Calu3 (cell line): ENCODE results near the gene PSMB3. TPM values are rescaled to one million over a fixed set of nuclear protein-coding genes. Genes with fewer than 3 reads are reported as not detected.

Source experiments
- BruUV-seq: library from RNA; stranded (reverse); fragments of 400-500 nt; replicated peaks from 2 replicates; lab custom pipeline; 2021; lab: Mats Ljungman, UMichigan
- CTCF ChIA-PET: fragments of 300-600 bp; sonication (Branson Sonifier 250); formaldehyde crosslinking; loops from one replicate; lab custom pipeline; 2022; ENCODE audit warnings: antibody characterized with exemption; lab: Charles Lee
- DNase-seq: peaks from one replicate; pipeline ENCODE4 v3.0.0; 2022
- H3K27ac Mint-ChIP-seq: one replicate; pipeline ENCODE4 v1.8.0; 2022; ENCODE audit warnings: mixed read lengths; ENCODE audit not compliant: unreplicated experiment
- H3K27me3 Mint-ChIP-seq: one replicate; pipeline ENCODE4 v1.8.0; 2022; ENCODE audit warnings: mixed read lengths; ENCODE audit not compliant: unreplicated experiment
- H3K36me3 Mint-ChIP-seq: one replicate; pipeline ENCODE4 v1.8.0; 2022; ENCODE audit warnings: mild to moderate bottlenecking, moderate library complexity, mixed read lengths; ENCODE audit not compliant: insufficient read depth, unreplicated experiment
- H3K4me1 Mint-ChIP-seq: one replicate; pipeline ENCODE4 v1.8.0; 2022; ENCODE audit warnings: mild to moderate bottlenecking, low read depth, mixed read lengths; ENCODE audit not compliant: unreplicated experiment
- H3K4me3 Mint-ChIP-seq: one replicate; pipeline ENCODE4 v1.8.0; 2022; ENCODE audit warnings: mild to moderate bottlenecking, low read depth, moderate library complexity, mixed read lengths; ENCODE audit not compliant: unreplicated experiment
- H3K9me3 Mint-ChIP-seq: one replicate; pipeline ENCODE4 v1.8.0; 2022; ENCODE audit warnings: low read depth, mixed read lengths; ENCODE audit not compliant: unreplicated experiment
- intact Hi-C: fragments of 100-400 bp; cut with micrococcal nuclease; formaldehyde crosslinking; loops from one replicate; pipeline ENCODE4 v1.10.0; 2022; ENCODE audit not compliant: unreplicated experiment
- microRNA-seq: library from miRNA; unstranded; fragments of <30 nt; microRNA quantifications from one replicate; pipeline ENCODE4 v1.2.0, GENCODE V29; 2022
- total RNA-seq: library from RNA; stranded (reverse); gene quantifications from 2 replicates; pipeline ENCODE4 v1.2.3, GENCODE V29; 2022
- TF ChIP-seq, protein P1 (sequence below): fragments of 200-600 bp; IDR thresholded peaks from one replicate; pipeline ENCODE4 v1.8.0; 2022; ENCODE audit warnings: antibody characterized with exemption; ENCODE audit not compliant: unreplicated experiment

PSMB3 gene
- total RNA-seq, 1 experiment from 2014 or later: 935 TPM

DNA sequence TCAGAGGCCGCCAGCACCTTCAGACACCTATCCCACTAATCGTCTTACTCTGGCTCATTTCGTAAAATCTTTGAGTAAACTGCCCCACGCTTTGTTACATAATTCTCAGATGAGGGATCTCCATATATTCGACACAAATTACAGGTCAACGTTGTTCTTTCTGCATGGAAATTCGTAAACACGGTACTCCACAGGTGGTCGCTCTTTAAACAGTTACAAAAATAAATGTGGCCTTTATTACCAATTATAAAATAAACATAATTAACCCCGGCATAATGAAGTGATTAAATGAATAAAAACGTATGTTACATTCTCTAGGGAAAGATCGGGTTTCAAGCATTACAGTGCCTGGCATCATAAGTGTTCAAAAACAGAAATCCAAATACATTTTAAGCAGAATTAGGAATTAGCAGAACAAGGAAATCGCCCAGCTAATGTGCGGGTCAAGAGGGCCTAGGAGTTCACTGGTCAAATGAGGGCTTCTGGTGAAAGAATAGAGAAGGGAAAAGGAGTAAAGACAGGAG is 47.8 kb downstream of the PSMB3 start:
- Mint-ChIP-seq H3K4me3 (peak overlapping the region; percentile 83), H3K36me3 (peaks cover 88% of the 10 kb centered on the region), H3K27ac (peak overlapping the region; percentile 78), H3K9me3 (no peaks in the 10 kb centered on the region), H3K4me1 (peaks cover 39% of the 10 kb centered on the region), H3K27me3 (no peaks in the 10 kb centered on the region)
- TF ChIP-seq, protein P1, sequence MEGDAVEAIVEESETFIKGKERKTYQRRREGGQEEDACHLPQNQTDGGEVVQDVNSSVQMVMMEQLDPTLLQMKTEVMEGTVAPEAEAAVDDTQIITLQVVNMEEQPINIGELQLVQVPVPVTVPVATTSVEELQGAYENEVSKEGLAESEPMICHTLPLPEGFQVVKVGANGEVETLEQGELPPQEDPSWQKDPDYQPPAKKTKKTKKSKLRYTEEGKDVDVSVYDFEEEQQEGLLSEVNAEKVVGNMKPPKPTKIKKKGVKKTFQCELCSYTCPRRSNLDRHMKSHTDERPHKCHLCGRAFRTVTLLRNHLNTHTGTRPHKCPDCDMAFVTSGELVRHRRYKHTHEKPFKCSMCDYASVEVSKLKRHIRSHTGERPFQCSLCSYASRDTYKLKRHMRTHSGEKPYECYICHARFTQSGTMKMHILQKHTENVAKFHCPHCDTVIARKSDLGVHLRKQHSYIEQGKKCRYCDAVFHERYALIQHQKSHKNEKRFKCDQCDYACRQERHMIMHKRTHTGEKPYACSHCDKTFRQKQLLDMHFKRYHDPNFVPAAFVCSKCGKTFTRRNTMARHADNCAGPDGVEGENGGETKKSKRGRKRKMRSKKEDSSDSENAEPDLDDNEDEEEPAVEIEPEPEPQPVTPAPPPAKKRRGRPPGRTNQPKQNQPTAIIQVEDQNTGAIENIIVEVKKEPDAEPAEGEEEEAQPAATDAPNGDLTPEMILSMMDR: no peak
- TSS peak; percentile 85 for BruUV-seq
- CTCF ChIA-PET: interaction anchor here (0.6 to 1.0 kb wide), 3 partner anchors 23 to 320 kb away, joined by 3 to 5 read pairs (median 4); no protein-coding TSS in a partner anchor
- DNase-seq: no peak
- intact Hi-C loops: loop anchor here (5.0 kb wide), 1 partner anchor 352 kb away; the partner anchor contains the start of gene PLXDC1

DNA sequence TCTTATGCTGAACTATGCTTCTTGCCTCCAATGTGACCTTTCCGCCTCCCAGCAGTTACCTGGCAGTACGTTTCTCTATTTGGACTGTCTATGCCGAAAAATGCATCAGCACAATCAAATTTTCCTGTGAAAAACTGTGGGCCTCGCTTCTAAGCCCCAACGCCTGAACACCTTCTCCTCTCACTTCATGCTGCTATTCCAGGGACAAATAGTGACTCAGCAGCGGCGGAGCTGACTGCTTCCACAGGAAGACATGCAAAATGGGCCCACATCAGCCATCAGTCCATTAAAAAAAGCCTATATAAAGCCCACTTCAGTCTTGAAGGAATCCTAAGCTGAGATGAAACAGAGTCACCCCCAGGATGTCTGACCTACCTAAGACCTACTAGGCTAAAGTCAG is 57.3 kb downstream of the PSMB3 start:
- DNase-seq: no peak
- TF ChIP-seq, protein P1: no peak
- H3K4me1 Mint-ChIP-seq: no peaks in the 10 kb centered on the region
- CTCF ChIA-PET: interaction anchor here (0.6 to 0.9 kb wide), 2 partner anchors 12 to 15 kb away, joined by 3 to 5 read pairs; no protein-coding TSS in a partner anchor
- no peak overlapping the region for H3K4me3 Mint-ChIP-seq
- H3K27me3 Mint-ChIP-seq: no peaks in the 10 kb centered on the region
- intact Hi-C loops: no loop called here
- H3K36me3 Mint-ChIP-seq: peaks cover 100% of the 10 kb centered on the region
- no TSS peak for BruUV-seq
- H3K27ac Mint-ChIP-seq: no peak overlapping the region
- no peaks in the 10 kb centered on the region for H3K9me3 Mint-ChIP-seq

Small RNA genes within 50 kb of the gene (microRNA-seq; reads per million reads assigned to microRNA genes)
- 13.0 reads per million, percentile 37 among the genes with 10 or more reads in this experiment for gene MIR4726

Other genes starting within 250 kb of the PSMB3 start
- 46.6 and 46.7 TPM in 2 replicates for gene SRCIN1, start 146.8 kb upstream of the PSMB3 start, total RNA-seq
- gene EPOP, start 77.8 kb upstream of the PSMB3 start, total RNA-seq: 15.3 and 20.9 TPM in 2 replicates
- gene MLLT6, start 47.5 kb upstream of the PSMB3 start, total RNA-seq: 463 and 498 TPM in 2 replicates
- gene CISD3, start 22.4 kb upstream of the PSMB3 start, total RNA-seq: 101 and 109 TPM in 2 replicates
- 196 and 205 TPM in 2 replicates for gene PCGF2, start 4.4 kb upstream of the PSMB3 start, total RNA-seq
- gene PIP4K2B, start 46.8 kb downstream of the PSMB3 start, total RNA-seq: 101 and 120 TPM in 2 replicates
- gene CWC25, start 72.6 kb downstream of the PSMB3 start, total RNA-seq: 77.8 and 78.9 TPM in 2 replicates
- gene RPL23, start 101.0 kb downstream of the PSMB3 start, total RNA-seq: 3,443 and 3,829 TPM in 2 replicates
- gene LASP1, start 117.3 kb downstream of the PSMB3 start, total RNA-seq: 479 and 558 TPM in 2 replicates
- not detected in 2 replicates for gene FBXO47, start 214.7 kb downstream of the PSMB3 start, total RNA-seq